ENCODE measurements around the gene TTC39C.

The TTC39C gene

DNA sequence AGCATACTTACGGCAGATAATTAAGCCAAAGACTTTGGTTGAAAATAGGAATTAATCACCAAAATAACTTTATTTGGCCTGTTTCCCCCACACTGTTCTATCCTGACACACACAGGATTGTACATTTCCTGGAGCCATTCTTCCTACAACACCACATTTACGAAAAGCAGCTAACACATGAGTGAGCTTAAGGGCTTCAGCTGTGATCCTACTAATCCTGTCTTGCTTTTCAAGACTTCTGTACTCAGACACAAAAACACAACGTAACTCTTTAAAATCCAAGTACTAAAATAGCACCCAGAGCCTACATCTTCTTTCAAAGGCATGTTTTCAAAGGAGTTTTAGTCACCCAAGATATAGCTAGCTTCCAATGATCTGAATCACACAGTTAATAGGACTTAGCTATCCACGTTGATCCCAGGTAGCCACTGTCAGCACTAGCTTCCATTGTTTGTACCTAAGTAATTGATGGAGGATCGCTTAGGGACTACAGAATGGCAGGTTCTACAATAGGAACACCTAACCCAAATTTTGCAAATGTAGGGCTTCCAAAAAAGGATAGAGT is 42.8 kb upstream of the TTC39C start:
- no peak overlapping the region for H3K9ac ChIP-seq (ENCODE audit: low read length)
- TF ChIP-seq, protein P1, sequence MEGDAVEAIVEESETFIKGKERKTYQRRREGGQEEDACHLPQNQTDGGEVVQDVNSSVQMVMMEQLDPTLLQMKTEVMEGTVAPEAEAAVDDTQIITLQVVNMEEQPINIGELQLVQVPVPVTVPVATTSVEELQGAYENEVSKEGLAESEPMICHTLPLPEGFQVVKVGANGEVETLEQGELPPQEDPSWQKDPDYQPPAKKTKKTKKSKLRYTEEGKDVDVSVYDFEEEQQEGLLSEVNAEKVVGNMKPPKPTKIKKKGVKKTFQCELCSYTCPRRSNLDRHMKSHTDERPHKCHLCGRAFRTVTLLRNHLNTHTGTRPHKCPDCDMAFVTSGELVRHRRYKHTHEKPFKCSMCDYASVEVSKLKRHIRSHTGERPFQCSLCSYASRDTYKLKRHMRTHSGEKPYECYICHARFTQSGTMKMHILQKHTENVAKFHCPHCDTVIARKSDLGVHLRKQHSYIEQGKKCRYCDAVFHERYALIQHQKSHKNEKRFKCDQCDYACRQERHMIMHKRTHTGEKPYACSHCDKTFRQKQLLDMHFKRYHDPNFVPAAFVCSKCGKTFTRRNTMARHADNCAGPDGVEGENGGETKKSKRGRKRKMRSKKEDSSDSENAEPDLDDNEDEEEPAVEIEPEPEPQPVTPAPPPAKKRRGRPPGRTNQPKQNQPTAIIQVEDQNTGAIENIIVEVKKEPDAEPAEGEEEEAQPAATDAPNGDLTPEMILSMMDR (IDR thresholded peaks at IDR 0.05; ENCODE audit: low read depth, low read length) = no peak
- TF ChIP-seq EZH2phosphoT487 (IDR thresholded peaks at IDR 0.05; ENCODE audit: low read depth) = no peak
- H3K4me3 ChIP-seq (ENCODE audit: low read length) = no peak overlapping the region
- H3K36me3 ChIP-seq (replicated peaks; ENCODE audit: low read depth, low read length) = no peaks in the 10 kb centered on the region
- H3K79me2 ChIP-seq (ENCODE audit: low read length) = no peaks in the 10 kb centered on the region
- no peaks in the 10 kb centered on the region for H3K27me3 ChIP-seq (ENCODE audit: low read depth, low read length)
- no peak overlapping the region for H2AFZ ChIP-seq (ENCODE audit: low read depth, low read length)
- no peak overlapping the region for H3K27ac ChIP-seq (ENCODE audit: low read length)
- H3K4me1 ChIP-seq (ENCODE audit: low read length) = peaks cover 28% of the 10 kb centered on the region
- no peaks in the 10 kb centered on the region for H3K9me3 ChIP-seq (ENCODE audit: insufficient read depth, low read length)
- H4K20me1 ChIP-seq (ENCODE audit: insufficient read depth, low read length) = no peaks in the 10 kb centered on the region
- no peak overlapping the region for H3K4me2 ChIP-seq (ENCODE audit: low read length)

DNA sequence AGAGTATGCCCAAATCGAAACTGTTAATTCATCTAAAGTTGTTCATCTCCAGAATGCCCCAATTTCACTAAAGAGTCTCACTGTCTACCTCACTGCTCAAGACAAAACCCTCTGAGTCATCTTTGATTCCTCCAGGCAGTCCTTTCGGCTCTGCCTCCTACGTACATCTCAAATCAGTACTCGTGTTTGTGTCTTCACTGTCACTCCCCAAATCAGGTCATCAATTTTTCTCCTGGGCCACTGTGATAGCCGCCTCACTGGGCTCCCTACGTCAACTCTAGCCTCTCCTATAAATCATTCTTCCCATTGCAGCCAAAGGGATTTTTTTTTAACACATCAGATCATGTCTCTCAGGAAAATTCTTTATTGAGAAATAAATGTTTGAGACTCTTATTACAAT is 42.1 kb upstream of the TTC39C start:
- Histone ChIP-seq H3K36me3 (replicated peaks; ENCODE audit: low read depth, low read length) (no peaks in the 10 kb centered on the region), H3K27ac (ENCODE audit: low read length) (no peak overlapping the region), H3K4me3 (ENCODE audit: low read length) (no peak overlapping the region), H2AFZ (ENCODE audit: low read depth, low read length) (no peak overlapping the region; the same call in 1 of the 2 replicates), H3K79me2 (ENCODE audit: low read length) (no peaks in the 10 kb centered on the region), H3K27me3 (ENCODE audit: low read depth, low read length) (no peaks in the 10 kb centered on the region), H3K4me1 (ENCODE audit: low read length) (peaks cover 21% of the 10 kb centered on the region), H3K9ac (ENCODE audit: low read length) (no peak overlapping the region), H3K9me3 (ENCODE audit: insufficient read depth, low read length) (no peaks in the 10 kb centered on the region), H4K20me1 (ENCODE audit: insufficient read depth, low read length) (no peaks in the 10 kb centered on the region), H3K4me2 (ENCODE audit: low read length) (no peak overlapping the region)
- TF ChIP-seq EZH2phosphoT487 (IDR thresholded peaks at IDR 0.05; ENCODE audit: low read depth) = no peak
- TF ChIP-seq, protein P1 (IDR thresholded peaks at IDR 0.05; ENCODE audit: low read depth, low read length) = no peak

DNA sequence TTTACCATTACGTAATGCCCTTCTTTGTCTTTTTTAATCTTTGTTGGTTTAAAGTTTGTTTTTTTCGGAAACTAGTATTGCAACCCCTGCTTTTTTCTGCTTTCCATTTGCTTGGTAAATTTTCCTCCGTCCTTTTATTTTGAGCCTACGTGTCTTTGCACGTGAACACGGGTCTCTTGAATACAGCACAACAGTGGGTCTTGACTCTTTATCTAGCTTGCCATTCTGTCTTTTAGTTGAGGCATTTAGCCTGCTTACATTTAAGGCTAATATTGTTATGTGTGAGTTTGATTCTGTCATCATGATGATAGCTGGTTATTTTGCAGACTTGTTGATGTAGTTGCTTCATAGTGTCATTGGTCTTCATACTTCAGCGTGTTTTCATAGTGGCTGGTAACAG is 37.5 kb upstream of the TTC39C start:
- Histone ChIP-seq H3K9ac (ENCODE audit: low read length) (no peak overlapping the region), H3K36me3 (replicated peaks; ENCODE audit: low read depth, low read length) (no peaks in the 10 kb centered on the region), H3K4me3 (ENCODE audit: low read length) (no peak overlapping the region), H3K4me2 (ENCODE audit: low read length) (no peak overlapping the region), H3K4me1 (ENCODE audit: low read length) (peaks cover 16% of the 10 kb centered on the region), H4K20me1 (ENCODE audit: insufficient read depth, low read length) (no peaks in the 10 kb centered on the region), H3K27ac (ENCODE audit: low read length) (no peak overlapping the region), H2AFZ (ENCODE audit: low read depth, low read length) (no peak overlapping the region), H3K9me3 (ENCODE audit: insufficient read depth, low read length) (no peaks in the 10 kb centered on the region), H3K27me3 (ENCODE audit: low read depth, low read length) (no peaks in the 10 kb centered on the region), H3K79me2 (ENCODE audit: low read length) (no peaks in the 10 kb centered on the region)
- TF ChIP-seq EZH2phosphoT487 (IDR thresholded peaks at IDR 0.05; ENCODE audit: low read depth) = no peak
- TF ChIP-seq, protein P1 (IDR thresholded peaks at IDR 0.05; ENCODE audit: low read depth, low read length) = no peak

DNA sequence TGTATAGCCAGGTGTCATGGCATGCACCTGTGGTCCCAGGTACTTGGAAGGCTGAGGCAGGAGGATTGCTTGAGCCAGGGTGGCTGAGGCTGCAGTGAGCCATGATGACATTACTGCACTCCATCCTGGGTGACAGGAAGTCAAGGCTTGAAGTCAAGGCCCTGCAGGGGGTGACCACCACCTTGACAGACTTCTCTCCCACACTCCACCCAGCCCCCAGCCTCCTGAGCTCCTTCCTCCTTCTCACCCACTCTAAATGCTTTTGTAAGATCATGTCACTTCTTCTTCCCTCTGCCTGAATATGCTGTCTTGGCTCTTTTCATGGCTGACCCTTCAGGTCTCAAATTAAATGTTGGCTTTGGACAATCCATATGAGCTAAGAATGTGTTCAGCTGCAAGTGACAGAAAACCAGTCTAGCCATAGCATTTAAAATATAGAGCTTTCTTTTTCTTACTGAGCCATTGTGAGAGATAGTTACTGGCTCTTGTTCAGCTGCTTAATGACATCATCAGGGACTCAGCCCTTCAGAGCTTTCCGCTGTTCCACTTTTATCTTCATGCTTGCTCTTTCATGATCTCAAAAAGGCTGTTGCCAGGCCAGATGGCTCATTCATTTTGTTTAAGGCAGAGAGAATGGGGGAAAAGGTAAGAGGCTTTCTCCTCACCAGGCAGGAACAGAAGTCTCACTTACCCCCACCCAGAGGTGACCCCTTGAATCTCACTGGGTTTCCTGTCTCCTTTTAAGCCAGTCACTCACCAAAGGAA is 36.7 kb upstream of the TTC39C start:
- peaks cover 10% of the 10 kb centered on the region for H3K4me1 ChIP-seq (ENCODE audit: low read length)
- H3K9ac ChIP-seq (ENCODE audit: low read length) = no peak overlapping the region
- H2AFZ ChIP-seq (ENCODE audit: low read depth, low read length) = no peak overlapping the region
- H3K79me2 ChIP-seq (ENCODE audit: low read length) = no peaks in the 10 kb centered on the region
- H3K4me2 ChIP-seq (ENCODE audit: low read length) = no peak overlapping the region
- no peaks in the 10 kb centered on the region for H3K27me3 ChIP-seq (ENCODE audit: low read depth, low read length)
- H3K9me3 ChIP-seq (ENCODE audit: insufficient read depth, low read length) = no peaks in the 10 kb centered on the region
- no peaks in the 10 kb centered on the region for H3K36me3 ChIP-seq (replicated peaks; ENCODE audit: low read depth, low read length)
- TF ChIP-seq EZH2phosphoT487 (IDR thresholded peaks at IDR 0.05; ENCODE audit: low read depth) = no peak
- TF ChIP-seq, protein P1 (IDR thresholded peaks at IDR 0.05; ENCODE audit: low read depth, low read length) = no peak
- no peaks in the 10 kb centered on the region for H4K20me1 ChIP-seq (ENCODE audit: insufficient read depth, low read length)
- H3K27ac ChIP-seq (ENCODE audit: low read length) = no peak overlapping the region
- H3K4me3 ChIP-seq (ENCODE audit: low read length) = no peak overlapping the region
